SW480 (cell line): ENCODE results near the gene CTNNB1.

Source experiments
- DNase-seq: peaks from one replicate; pipeline ENCODE4 v3.0.0-alpha.2; 2016; ENCODE audit warnings: low spot score

CTNNB1 gene

DNA sequence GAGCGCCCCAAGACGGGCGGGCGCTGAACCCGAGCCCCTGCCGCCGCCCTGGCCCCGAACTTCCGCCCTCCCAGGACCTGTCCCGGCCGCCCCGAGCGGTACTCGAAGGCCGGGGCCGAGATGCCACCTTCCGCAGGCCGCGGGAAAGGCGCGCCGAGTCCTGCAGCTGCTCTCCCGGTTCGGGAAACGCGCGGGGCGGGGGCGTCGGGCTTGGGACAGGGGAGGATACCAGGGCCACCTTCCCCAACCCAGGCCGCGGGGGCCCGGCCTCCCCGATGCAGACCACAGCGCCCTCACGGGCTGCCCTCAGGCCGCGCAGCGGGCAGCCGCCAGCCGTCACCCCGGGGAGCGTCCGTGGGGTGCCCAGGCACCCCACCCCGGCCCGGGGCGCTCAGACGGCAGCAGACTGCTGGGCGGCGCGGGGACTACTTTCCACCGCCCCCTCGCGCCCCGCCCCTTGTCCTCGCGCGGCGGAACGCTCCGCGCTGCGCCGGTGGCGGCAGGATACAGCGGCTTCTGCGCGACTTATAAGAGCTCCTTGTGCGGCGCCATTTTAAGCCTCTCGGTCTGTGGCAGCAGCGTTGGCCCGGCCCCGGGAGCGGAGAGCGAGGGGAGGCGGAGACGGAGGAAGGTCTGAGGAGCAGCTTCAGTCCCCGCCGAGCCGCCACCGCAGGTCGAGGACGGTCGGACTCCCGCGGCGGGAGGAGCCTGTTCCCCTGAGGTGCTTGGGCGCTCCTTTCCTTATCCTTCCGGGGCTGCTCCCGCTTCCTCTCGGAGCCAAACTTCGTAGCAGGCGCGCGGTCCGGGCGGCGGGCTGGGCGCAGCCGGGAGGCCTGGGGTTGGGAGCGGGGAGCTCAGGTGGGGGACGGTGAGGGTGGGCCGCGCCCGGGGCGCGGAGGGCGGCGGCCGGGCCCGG lies at the start of gene CTNNB1:
Gene CTNNB1, plus strand, starts transcription at position 556 of the 916 bp plus-strand sequence. CDS start 24,564 bp downstream, outside the sequence.
- peak; percentile 95 for DNase-seq

GRCh38 chr3:41155834-41156233 lies 43.5 kb upstream of the CTNNB1 start:
- no peak for DNase-seq

- DNase-seq, result peak; percentile 96
These were observed 40.4 kb upstream of the CTNNB1 start for GRCh38 chr3:41158947-41159346.

- peak; percentile 98 for DNase-seq
These were observed 39.6 kb upstream of the CTNNB1 start for GRCh38 chr3:41159588-41160189.

GRCh38 chr3:41162541-41162940 lies 36.8 kb upstream of the CTNNB1 start:
- no peak for DNase-seq

GRCh38 chr3:41163006-41163405 lies 36.3 kb upstream of the CTNNB1 start:
- DNase-seq, result no peak

DNA sequence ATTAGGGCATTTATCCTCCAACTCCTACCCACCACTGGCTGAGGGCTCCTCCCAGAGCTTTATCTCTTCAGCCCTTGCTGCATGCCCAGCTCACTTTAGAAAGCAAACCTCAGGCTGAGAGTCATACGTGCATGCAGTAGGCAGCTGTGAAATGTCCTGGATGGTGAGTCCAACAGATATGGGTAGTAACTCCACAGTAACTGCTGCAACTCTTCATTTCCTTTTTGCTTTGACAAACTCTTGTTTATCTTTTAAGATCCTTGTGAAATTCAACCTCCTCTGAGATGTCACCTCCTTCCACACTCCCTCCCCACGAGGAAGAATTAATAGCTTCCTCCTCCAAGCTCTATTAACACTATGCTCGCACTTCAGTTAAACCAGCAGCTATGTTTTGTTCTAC lies 35.9 kb upstream of the CTNNB1 start:
- DNase-seq, result no peak

- DNase-seq, result no peak
These were observed 34.5 kb upstream of the CTNNB1 start for GRCh38 chr3:41164777-41165176.

- DNase-seq, result no peak
These were observed 31.4 kb upstream of the CTNNB1 start for GRCh38 chr3:41167722-41168497.

- no peak for DNase-seq
These were observed 30.3 kb upstream of the CTNNB1 start for GRCh38 chr3:41169023-41169422.

DNA sequence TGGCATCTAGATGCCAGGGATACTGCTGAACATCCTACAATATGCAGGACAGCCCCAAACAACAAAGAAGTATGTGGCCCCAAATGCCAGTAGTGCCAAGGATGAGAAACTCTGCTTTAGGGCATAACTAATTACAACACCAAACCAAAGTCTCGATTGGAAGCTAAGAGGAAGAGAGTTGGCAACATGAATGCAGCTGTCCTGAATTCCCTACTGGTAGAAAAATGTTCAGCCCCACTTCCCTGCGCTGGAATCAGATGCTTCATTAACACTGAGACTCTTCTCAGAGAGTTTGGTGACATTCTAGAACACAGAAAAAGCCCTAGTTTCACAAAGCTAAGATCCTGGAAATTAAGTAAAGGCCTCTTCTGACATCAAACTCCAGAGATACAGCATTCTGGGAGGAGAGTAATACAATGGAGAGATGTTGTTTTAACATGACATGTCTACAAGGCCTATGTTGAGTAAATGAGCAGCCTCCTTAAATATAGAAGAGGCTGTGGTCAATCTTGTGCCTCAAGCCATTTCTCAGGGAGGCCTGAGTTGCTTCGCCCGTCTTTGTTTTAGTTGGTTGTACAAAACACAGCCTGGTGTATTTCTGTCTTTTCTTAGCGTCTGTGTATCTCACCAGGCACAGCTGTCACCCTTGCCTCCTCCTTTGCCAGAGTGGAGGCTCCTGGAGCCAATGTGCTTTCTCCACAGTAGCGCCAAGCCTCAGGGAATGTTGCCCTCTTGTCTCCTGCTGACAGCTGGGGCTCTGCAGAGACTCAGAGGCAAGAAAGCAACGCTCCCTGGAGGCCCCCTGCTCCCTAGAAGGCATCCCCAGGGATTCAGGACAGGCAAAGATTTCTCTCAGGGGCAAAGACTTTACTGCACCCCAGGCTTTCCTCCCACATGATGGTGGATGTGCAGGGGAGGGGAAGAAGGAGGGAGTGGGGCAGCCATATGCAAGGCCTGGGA lies 25.1 kb upstream of the CTNNB1 start:
- DNase-seq, result no peak

DNA sequence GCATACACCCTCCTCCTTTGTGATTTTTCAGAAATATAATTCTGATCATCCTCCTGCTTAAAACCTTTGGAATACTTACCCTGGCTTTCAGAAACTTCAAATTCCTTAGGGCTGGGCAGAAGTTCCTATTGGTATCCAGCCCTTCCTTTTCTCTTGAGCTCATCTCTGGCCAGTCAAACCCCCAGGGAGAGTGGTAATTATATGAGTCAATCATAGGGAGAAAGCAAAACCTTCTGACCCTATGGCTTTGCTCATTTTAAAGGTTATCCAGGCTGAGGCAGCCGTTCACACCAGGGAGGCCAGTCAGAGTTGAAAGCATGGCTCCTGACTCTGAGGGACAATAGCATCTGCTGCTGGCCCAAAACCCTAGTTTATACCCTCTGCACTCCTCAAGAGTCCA lies 23.9 kb upstream of the CTNNB1 start:
- no peak for DNase-seq

- DNase-seq, result no peak
These were observed 22.7 kb upstream of the CTNNB1 start for GRCh38 chr3:41176596-41176995.

DNA sequence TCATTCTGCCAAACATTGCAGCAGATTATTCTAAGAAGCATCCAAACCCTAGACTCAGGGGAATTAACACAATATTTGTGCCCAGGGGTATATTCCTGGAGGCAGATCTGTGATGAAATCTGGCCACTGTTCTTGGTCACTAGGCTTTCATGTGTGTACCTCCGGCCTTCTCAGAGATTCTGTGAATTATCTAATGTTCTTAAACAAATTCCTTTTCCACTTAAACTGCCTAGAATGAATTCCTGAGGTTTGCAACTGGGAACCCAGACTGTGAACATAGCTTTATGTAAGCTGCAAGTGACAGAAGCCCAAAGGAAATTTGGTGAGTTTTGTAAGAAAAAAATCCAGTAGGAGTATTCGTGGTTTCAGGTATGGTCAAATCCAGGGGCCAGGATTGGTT lies 20.7 kb upstream of the CTNNB1 start:
- no peak for DNase-seq

GRCh38 chr3:41180396-41180795 lies 18.9 kb upstream of the CTNNB1 start:
- DNase-seq, result no peak

- DNase-seq, result no peak
These were observed 16.7 kb upstream of the CTNNB1 start for GRCh38 chr3:41182504-41183059.

- no peak for DNase-seq
These were observed 14.9 kb upstream of the CTNNB1 start for GRCh38 chr3:41184394-41184793.

- DNase-seq, result no peak
These were observed 13.0 kb upstream of the CTNNB1 start for GRCh38 chr3:41186297-41186696.

GRCh38 chr3:41188306-41188705 lies 11.0 kb upstream of the CTNNB1 start:
- DNase-seq, result no peak

DNA sequence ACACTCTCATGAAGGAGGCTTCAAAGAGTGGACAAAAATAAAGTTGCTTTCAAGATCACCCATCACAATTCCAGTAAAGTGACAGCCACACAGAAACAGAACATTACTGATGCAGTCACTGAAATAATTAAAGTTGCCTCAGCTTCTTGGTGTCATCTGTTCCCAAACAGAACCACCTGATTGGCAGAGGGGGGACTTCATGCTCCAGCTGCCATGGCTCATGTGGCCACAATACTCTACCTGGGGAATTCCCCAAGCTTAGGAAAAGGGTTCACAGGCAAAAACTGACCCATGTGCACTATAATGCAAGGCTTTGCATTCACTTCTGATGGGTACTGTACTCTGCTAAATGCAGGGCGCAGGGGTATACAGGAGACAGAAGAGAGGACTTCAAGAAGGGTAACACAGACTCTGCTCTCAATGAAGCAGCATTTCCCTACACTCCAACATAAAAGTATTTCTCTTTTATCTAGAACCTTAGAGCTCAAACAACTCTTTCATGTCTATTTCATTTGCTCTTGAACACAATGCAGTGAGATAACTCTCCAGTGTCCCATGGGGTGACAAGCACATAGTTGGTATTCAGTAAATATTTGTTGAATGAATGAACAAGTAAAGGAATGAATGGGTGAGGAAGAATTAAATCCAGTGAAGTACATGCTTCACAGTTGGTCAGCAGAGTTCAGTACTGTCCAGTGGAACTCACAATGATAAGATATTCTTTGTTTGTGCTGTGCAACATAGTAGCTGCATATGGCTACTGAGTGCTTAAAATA lies 8.6 kb upstream of the CTNNB1 start:
- no peak for DNase-seq
